Left lung (tissue), 10 donors: ENCODE measurements around the gene ERVFRD-1. TPM values are rescaled to one million over a fixed set of nuclear protein-coding genes. Genes with fewer than 3 reads are reported as not detected.

Experiments used
- ATAC-seq: fragments of 200-7000 bp; cut with Tn5 transposase; one replicate; pipeline ENCODE4 v1.9.1; 2020; ENCODE audit warnings: moderate library complexity
- DNase-seq, 4 donors: peaks; one replicate each; pipeline ENCODE4 v3.0.0-alpha.2; 2013 to 2020
- H3K27ac ChIP-seq, 2 donors: fragments of 200-600 bp; sonication (generic) in 1 of 2; one replicate each; pipeline versions ENCODE4 v1.5.0 to v1.8.0; 2020 to 2021
- H3K27me3 ChIP-seq, 2 donors: fragments of 200-600 bp; sonication (generic) in 1 of 2; one replicate each; pipeline versions ENCODE4 v1.5.0 to v1.8.0; 2020 to 2021
- H3K36me3 ChIP-seq, 2 donors: fragments of 200-600 bp; sonication (generic) in 1 of 2; one replicate each; pipeline versions ENCODE4 v1.5.0 to v1.8.0; 2020 to 2021
- H3K4me1 ChIP-seq, 2 donors: fragments of 200-600 bp; one replicate each; pipeline ENCODE4 v1.8.0; 2021
- H3K4me3 ChIP-seq, 2 donors: fragments of 200-600 bp; sonication (generic) in 1 of 2; one replicate each; pipeline versions ENCODE4 v1.5.0 to v1.8.0; 2020 to 2021; ENCODE audit warnings: mild to moderate bottlenecking in 1 of 2
- H3K9me3 ChIP-seq, 2 donors: fragments of 200-600 bp; sonication (generic) in 1 of 2; one replicate each; pipeline versions ENCODE4 v1.5.0 to v1.8.0; 2020 to 2021
- intact Hi-C, 2 donors: fragments of 100-400 bp; cut with DNase I; formaldehyde crosslinking; loops; one replicate each; pipeline versions ENCODE4 v1.11.2 to v1.14.2; 2022
- polyA plus RNA-seq, 6 donors: library from polyadenylated mRNA; unstranded; fragments of 120-200 nt; gene quantifications; one replicate each; pipeline ENCODE4 v1.2.1, GENCODE V29; 2013; ENCODE audit not compliant: insufficient read length in 6 of 6
- total RNA-seq, 2 donors: library from RNA; stranded (reverse); fragmentation: NEBNext Ultra II Directional; extraction: Animal tissue kit (Norgen Biotek cat#: 25700); gene quantifications; one replicate each; pipeline ENCODE4 v1.2.1, GENCODE V29; 2021
- TF ChIP-seq, protein P1 (sequence below), 2 donors: fragments of 200-600 bp; sonication (generic) in 1 of 2; IDR thresholded peaks; one replicate each; pipeline versions ENCODE4 v1.5.0 to v1.8.0; 2021; ENCODE audit warnings: antibody characterized with exemption in 2 of 2
- donor health status: DM: no; HTN: yes; CAD: no.
- donor health status: DM: no; HTN: no; CAD: no.

The ERVFRD-1 gene
- total and polyA plus RNA-seq, 8 donors = 0.09 to 0.18 (median 0.13) TPM; not detected in 1

- Histone ChIP-seq H3K36me3 (no peaks in the 10 kb centered on the region), H3K27ac (no peak overlapping the region)
- intact Hi-C loops = no loop called here
These were observed 48.8 kb downstream of the ERVFRD-1 start for GRCh38 chr6:11062715-11063114.

DNA sequence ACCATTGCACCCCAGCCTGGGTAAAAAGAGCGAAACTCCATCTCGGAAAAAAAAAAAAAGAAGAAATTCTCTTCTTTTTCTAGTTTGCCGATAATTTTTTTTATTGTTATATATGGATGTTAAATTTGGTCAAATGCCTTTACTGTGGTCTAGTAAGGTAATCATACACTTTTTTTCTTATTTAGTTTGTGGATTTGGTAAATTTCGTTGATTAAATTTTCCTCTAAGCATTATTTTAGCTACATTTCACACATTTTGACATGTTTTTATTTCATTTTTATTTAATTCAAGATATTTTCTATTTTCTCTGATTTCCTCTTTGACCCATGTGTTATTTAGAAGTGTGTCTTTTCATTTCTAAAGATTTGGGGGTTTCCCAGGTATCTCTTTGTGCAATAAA, 49.4 kb downstream of the ERVFRD-1 start:
- TF ChIP-seq, protein P1, sequence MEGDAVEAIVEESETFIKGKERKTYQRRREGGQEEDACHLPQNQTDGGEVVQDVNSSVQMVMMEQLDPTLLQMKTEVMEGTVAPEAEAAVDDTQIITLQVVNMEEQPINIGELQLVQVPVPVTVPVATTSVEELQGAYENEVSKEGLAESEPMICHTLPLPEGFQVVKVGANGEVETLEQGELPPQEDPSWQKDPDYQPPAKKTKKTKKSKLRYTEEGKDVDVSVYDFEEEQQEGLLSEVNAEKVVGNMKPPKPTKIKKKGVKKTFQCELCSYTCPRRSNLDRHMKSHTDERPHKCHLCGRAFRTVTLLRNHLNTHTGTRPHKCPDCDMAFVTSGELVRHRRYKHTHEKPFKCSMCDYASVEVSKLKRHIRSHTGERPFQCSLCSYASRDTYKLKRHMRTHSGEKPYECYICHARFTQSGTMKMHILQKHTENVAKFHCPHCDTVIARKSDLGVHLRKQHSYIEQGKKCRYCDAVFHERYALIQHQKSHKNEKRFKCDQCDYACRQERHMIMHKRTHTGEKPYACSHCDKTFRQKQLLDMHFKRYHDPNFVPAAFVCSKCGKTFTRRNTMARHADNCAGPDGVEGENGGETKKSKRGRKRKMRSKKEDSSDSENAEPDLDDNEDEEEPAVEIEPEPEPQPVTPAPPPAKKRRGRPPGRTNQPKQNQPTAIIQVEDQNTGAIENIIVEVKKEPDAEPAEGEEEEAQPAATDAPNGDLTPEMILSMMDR (IDR thresholded peaks at IDR 0.05) = no peak
- Histone ChIP-seq H3K4me1 (no peaks in the 10 kb centered on the region), H3K27ac (no peak overlapping the region), H3K4me3 (no peak overlapping the region), H3K27me3 (peaks cover 0 to 6% of the 10 kb centered on the region in 2 donors), H3K36me3 (no peaks in the 10 kb centered on the region), H3K9me3 (no peaks in the 10 kb centered on the region)
- DNase-seq (no peak), ATAC-seq (no peak)
- intact Hi-C loops = no loop called here

More at GRCh38 chr6:11062715-11063114, 48.8 kb downstream of the ERVFRD-1 start:
- Histone ChIP-seq H3K4me1 (no peaks in the 10 kb centered on the region), H3K9me3 (no peaks in the 10 kb centered on the region), H3K4me3 (no peak overlapping the region), H3K27me3 (peaks cover 0 to 6% of the 10 kb centered on the region in 2 donors)
- ATAC-seq = no peak
- no peak for DNase-seq
- TF ChIP-seq, protein P1 (IDR thresholded peaks at IDR 0.05) = no peak

DNA sequence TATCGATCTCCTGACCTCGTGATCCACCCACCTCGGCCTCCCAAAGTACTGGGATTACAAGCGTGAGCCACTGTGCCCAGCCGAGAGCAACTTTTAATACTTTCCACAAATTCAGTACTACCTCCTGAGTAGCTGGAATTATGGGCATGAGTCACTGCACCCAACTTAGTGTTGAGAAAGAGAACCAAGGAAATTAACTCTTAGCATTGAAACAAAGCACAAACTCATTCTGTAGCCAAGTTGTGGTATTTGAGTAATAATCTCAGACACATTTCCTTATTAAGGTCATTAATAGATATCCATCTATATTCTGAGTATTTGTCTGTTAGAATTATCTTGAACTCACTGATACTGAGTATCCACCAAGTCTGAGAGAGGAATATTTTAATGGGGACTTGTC, 53.1 kb downstream of the ERVFRD-1 start:
- ATAC-seq (no peak), DNase-seq (no peak)
- H3K36me3 ChIP-seq = no peaks in the 10 kb centered on the region
- peaks cover 0 to 6% of the 10 kb centered on the region in 2 donors for H3K27me3 ChIP-seq
- intact Hi-C loops = no loop called here
- TF ChIP-seq, protein P1 (IDR thresholded peaks at IDR 0.05) = no peak
- no peaks in the 10 kb centered on the region for H3K9me3 ChIP-seq
- no peak overlapping the region for H3K4me3 ChIP-seq
- H3K27ac ChIP-seq = no peak overlapping the region
- H3K4me1 ChIP-seq = no peaks in the 10 kb centered on the region

DNA sequence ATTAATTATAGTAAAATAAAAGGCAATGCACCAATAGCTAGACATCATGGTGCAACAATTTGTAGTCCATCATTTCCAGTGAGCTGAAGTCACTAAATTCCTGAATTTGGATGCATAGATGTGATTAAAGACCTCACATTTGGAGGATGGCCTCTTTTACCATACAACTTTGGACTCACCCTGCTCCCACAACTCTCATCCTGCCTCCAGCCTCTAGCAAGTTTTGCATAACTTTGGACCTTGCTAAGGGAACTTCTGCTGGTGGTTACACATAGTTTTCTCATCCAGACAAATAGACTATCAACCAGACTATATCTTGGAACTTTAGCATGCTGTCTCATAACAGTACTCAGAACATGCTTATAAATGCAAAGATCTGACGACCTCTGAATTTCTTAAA, 54.7 kb downstream of the ERVFRD-1 start:
- no peaks in the 10 kb centered on the region for H3K4me1 ChIP-seq
- H3K9me3 ChIP-seq = no peaks in the 10 kb centered on the region
- no peak for ATAC-seq
- peaks cover 0 to 7% of the 10 kb centered on the region in 2 donors for H3K27me3 ChIP-seq
- no peaks in the 10 kb centered on the region for H3K36me3 ChIP-seq
- no peak overlapping the region for H3K27ac ChIP-seq
- intact Hi-C loops = no loop called here
- TF ChIP-seq, protein P1 (IDR thresholded peaks at IDR 0.05) = no peak
- H3K4me3 ChIP-seq = no peak overlapping the region
- no peak for DNase-seq

DNA sequence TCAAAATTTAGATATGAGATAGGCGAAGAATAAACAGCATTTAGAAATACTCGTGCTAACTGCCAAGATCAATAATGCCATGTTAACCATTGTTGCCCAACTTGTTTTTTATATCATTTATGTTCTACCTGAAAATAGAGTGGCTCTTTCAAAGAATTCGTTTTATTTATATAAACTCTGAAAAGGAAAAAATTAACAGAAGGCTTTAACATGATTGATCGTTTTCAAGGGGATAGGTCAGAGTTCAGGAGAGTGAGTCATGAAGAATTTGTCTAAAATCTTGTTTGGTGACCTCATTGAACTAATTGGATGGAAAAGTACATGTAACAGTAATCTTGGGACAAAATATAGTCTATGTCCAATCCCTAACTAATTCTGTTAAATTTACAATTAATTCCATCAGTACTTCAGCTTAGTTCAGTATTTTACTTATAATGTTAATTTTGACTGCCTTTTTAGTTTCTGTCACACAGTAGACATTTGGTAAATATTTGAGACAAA, 56.3 kb downstream of the ERVFRD-1 start:
- H3K27me3 ChIP-seq = peaks cover 0 to 5% of the 10 kb centered on the region in 2 donors
- H3K4me3 ChIP-seq = no peak overlapping the region
- H3K9me3 ChIP-seq = no peaks in the 10 kb centered on the region
- no peaks in the 10 kb centered on the region for H3K4me1 ChIP-seq
- H3K36me3 ChIP-seq = no peaks in the 10 kb centered on the region
- intact Hi-C loops = no loop called here
- DNase-seq (no peak), ATAC-seq (no peak)
- TF ChIP-seq, protein P1 (IDR thresholded peaks at IDR 0.05) = no peak
- no peak overlapping the region for H3K27ac ChIP-seq
